Measurements from ENCODE around the gene SSUH2.
"Not testable (repeated sequence)": the region's sequence is repeated elsewhere in the genome, so short reads cannot be mapped to it uniquely, and the experiment has no call there.

The SSUH2 gene

GRCh38 chr3:8603115-8603710 is 41.4 kb downstream of the SSUH2 start:
- DNase-seq (ENCODE audit: low spot score in 2 of 2) (no peak), ATAC-seq (ENCODE audit: low read depth) (no peak)
- no peaks in the 10 kb centered on the region for H3K9me3 Mint-ChIP-seq
- peaks cover 5% of the 10 kb centered on the region for H3K27me3 Mint-ChIP-seq
- no peaks in the 10 kb centered on the region for H3K4me1 Mint-ChIP-seq
- H3K36me3 Mint-ChIP-seq = no peaks in the 10 kb centered on the region
- no peak overlapping the region for H3K27ac Mint-ChIP-seq
- no peak overlapping the region for H3K4me3 Mint-ChIP-seq

GRCh38 chr3:8600457-8600856 is 44.1 kb downstream of the SSUH2 start:
- H3K4me1 Mint-ChIP-seq = no peaks in the 10 kb centered on the region
- ATAC-seq (ENCODE audit: low read depth) = no peak
- H3K4me3 Mint-ChIP-seq = no peak overlapping the region
- no peak for DNase-seq (ENCODE audit: low spot score in 2 of 2)
- H3K9me3 Mint-ChIP-seq = no peaks in the 10 kb centered on the region
- no peaks in the 10 kb centered on the region for H3K36me3 Mint-ChIP-seq
- H3K27me3 Mint-ChIP-seq = peaks cover 6% of the 10 kb centered on the region
- H3K27ac Mint-ChIP-seq = no peak overlapping the region

GRCh38 chr3:8599146-8599545 is 45.5 kb downstream of the SSUH2 start:
- H3K36me3 Mint-ChIP-seq = no peaks in the 10 kb centered on the region
- DNase-seq (ENCODE audit: low spot score in 2 of 2) (no peak), ATAC-seq (ENCODE audit: low read depth) (no peak)
- H3K27me3 Mint-ChIP-seq = peaks cover 6% of the 10 kb centered on the region
- H3K27ac Mint-ChIP-seq = no peak overlapping the region
- H3K4me1 Mint-ChIP-seq = no peaks in the 10 kb centered on the region
- no peak overlapping the region for H3K4me3 Mint-ChIP-seq
- H3K9me3 Mint-ChIP-seq = no peaks in the 10 kb centered on the region

GRCh38 chr3:8597219-8597853 is 47.3 kb downstream of the SSUH2 start:
- ATAC-seq (ENCODE audit: low read depth) = no peak
- Mint-ChIP-seq H3K9me3 (no peaks in the 10 kb centered on the region), H3K27me3 (peaks cover 8% of the 10 kb centered on the region), H3K36me3 (no peaks in the 10 kb centered on the region), H3K27ac (no peak overlapping the region), H3K4me3 (no peak overlapping the region), H3K4me1 (no peaks in the 10 kb centered on the region)
- DNase-seq (ENCODE audit: low spot score in 2 of 2) = no peak

GRCh38 chr3:8596321-8597218 is 48.0 kb downstream of the SSUH2 start:
- H3K36me3 Mint-ChIP-seq = no peaks in the 10 kb centered on the region
- H3K27ac Mint-ChIP-seq = no peak overlapping the region
- H3K9me3 Mint-ChIP-seq = no peaks in the 10 kb centered on the region
- H3K27me3 Mint-ChIP-seq = peaks cover 8% of the 10 kb centered on the region
- no peak overlapping the region for H3K4me3 Mint-ChIP-seq
- H3K4me1 Mint-ChIP-seq = no peaks in the 10 kb centered on the region
- DNase-seq (ENCODE audit: low spot score in 2 of 2) (no peak), ATAC-seq (ENCODE audit: low read depth) (no peak)

GRCh38 chr3:8595695-8596115 is 48.9 kb downstream of the SSUH2 start:
- Mint-ChIP-seq H3K36me3 (no peaks in the 10 kb centered on the region), H3K27me3 (peaks cover 8% of the 10 kb centered on the region), H3K27ac (no peak overlapping the region), H3K4me1 (no peaks in the 10 kb centered on the region), H3K4me3 (no peak overlapping the region), H3K9me3 (no peaks in the 10 kb centered on the region)
- DNase-seq (ENCODE audit: low spot score in 2 of 2) (no peak), ATAC-seq (ENCODE audit: low read depth) (no peak)

GRCh38 chr3:8595252-8595651 is 49.3 kb downstream of the SSUH2 start:
- Mint-ChIP-seq H3K36me3 (no peaks in the 10 kb centered on the region), H3K9me3 (no peaks in the 10 kb centered on the region), H3K4me1 (no peaks in the 10 kb centered on the region), H3K27ac (no peak overlapping the region), H3K27me3 (peaks cover 8% of the 10 kb centered on the region), H3K4me3 (no peak overlapping the region)
- DNase-seq (ENCODE audit: low spot score in 2 of 2) (no peak), ATAC-seq (ENCODE audit: low read depth) (no peak)

GRCh38 chr3:8593021-8593827 is 51.4 kb downstream of the SSUH2 start:
- Mint-ChIP-seq H3K27me3 (peaks cover 8% of the 10 kb centered on the region), H3K4me1 (no peaks in the 10 kb centered on the region), H3K9me3 (no peaks in the 10 kb centered on the region), H3K4me3 (no peak overlapping the region), H3K36me3 (no peaks in the 10 kb centered on the region), H3K27ac (no peak overlapping the region)
- no peak for ATAC-seq (ENCODE audit: low read depth)
- DNase-seq (ENCODE audit: low spot score in 2 of 2) = no peak

- ATAC-seq (ENCODE audit: low read depth) (no peak), DNase-seq (ENCODE audit: low spot score in 2 of 2) (no peak)
- H3K27me3 Mint-ChIP-seq = peaks cover 3% of the 10 kb centered on the region
- H3K4me3 Mint-ChIP-seq = no peak overlapping the region
- H3K4me1 Mint-ChIP-seq = no peaks in the 10 kb centered on the region
- H3K36me3 Mint-ChIP-seq = no peaks in the 10 kb centered on the region
- no peak overlapping the region for H3K27ac Mint-ChIP-seq
- no peaks in the 10 kb centered on the region for H3K9me3 Mint-ChIP-seq
These were observed 54.6 kb downstream of the SSUH2 start for GRCh38 chr3:8589880-8590556.

GRCh38 chr3:8584661-8585060 is 59.9 kb downstream of the SSUH2 start:
- Mint-ChIP-seq H3K27me3 (no peaks in the 10 kb centered on the region), H3K27ac (no peak overlapping the region), H3K4me1 (no peaks in the 10 kb centered on the region), H3K4me3 (no peak overlapping the region), H3K9me3 (no peaks in the 10 kb centered on the region), H3K36me3 (no peaks in the 10 kb centered on the region)
- ATAC-seq (ENCODE audit: low read depth) (no peak), DNase-seq (ENCODE audit: low spot score in 2 of 2) (no peak)

- ATAC-seq (ENCODE audit: low read depth) (no peak), DNase-seq (ENCODE audit: low spot score in 2 of 2) (no peak)
- Mint-ChIP-seq H3K4me3 (no peak overlapping the region), H3K27ac (no peak overlapping the region), H3K9me3 (no peaks in the 10 kb centered on the region), H3K27me3 (no peaks in the 10 kb centered on the region), H3K36me3 (no peaks in the 10 kb centered on the region), H3K4me1 (no peaks in the 10 kb centered on the region)
These were observed 62.7 kb downstream of the SSUH2 start for GRCh38 chr3:8581806-8582445.

- H3K27me3 Mint-ChIP-seq = no peaks in the 10 kb centered on the region
- H3K36me3 Mint-ChIP-seq = no peaks in the 10 kb centered on the region
- no peak for DNase-seq (ENCODE audit: low spot score in 2 of 2)
These were observed 63.2 kb downstream of the SSUH2 start for GRCh38 chr3:8581373-8581772.

GRCh38 chr3:8580434-8580833 is 64.2 kb downstream of the SSUH2 start:
- not testable (repeated sequence) for H3K4me1 Mint-ChIP-seq; H3K4me3 Mint-ChIP-seq; H3K36me3 Mint-ChIP-seq; H3K9me3 Mint-ChIP-seq; H3K27ac Mint-ChIP-seq; ATAC-seq (ENCODE audit: low read depth); DNase-seq (ENCODE audit: low spot score in 2 of 2); H3K27me3 Mint-ChIP-seq

More at GRCh38 chr3:8581373-8581772, 63.2 kb downstream of the SSUH2 start:
- H3K9me3 Mint-ChIP-seq = no peaks in the 10 kb centered on the region
- H3K4me3 Mint-ChIP-seq = no peak overlapping the region
- ATAC-seq (ENCODE audit: low read depth) = no peak
- H3K27ac Mint-ChIP-seq = no peak overlapping the region
- H3K4me1 Mint-ChIP-seq = no peaks in the 10 kb centered on the region
